Measurements from ENCODE around the gene SEMA4D.

Gene SEMA4D

GRCh38 chr9:89418882-89419640 is 78.9 kb downstream of the SEMA4D start:
- H3K9ac ChIP-seq, result no peak overlapping the region
- H3K27ac ChIP-seq, result no peak overlapping the region

GRCh38 chr9:89418474-89418845 is 79.5 kb downstream of the SEMA4D start:
- H3K27ac ChIP-seq, result no peak overlapping the region
- H3K36me3 ChIP-seq (ENCODE audit: control insufficient read depth, insufficient read depth, low read length), result no peaks in the 10 kb centered on the region
- H3K4me1 ChIP-seq, result no peaks in the 10 kb centered on the region
- no peaks in the 10 kb centered on the region for H3K9me3 ChIP-seq (ENCODE audit: control insufficient read depth, low read length)
- no peaks in the 10 kb centered on the region for H3K79me2 ChIP-seq
- H3K27me3 ChIP-seq (ENCODE audit: control insufficient read depth, insufficient read depth, low read length), result no peaks in the 10 kb centered on the region
- no peak overlapping the region for H2AFZ ChIP-seq
- H3K4me3 ChIP-seq (ENCODE audit: low read depth, low read length), result no peak overlapping the region
- no peak overlapping the region for H3K9ac ChIP-seq
- H3K4me2 ChIP-seq (ENCODE audit: low read length), result no peak overlapping the region
- no peak for TF ChIP-seq CTCF (IDR thresholded peaks at IDR 0.05)

More at GRCh38 chr9:89418882-89419640, 78.9 kb downstream of the SEMA4D start:
- no peaks in the 10 kb centered on the region for H3K4me1 ChIP-seq
- H3K9me3 ChIP-seq (ENCODE audit: control insufficient read depth, low read length), result no peaks in the 10 kb centered on the region
- no peak overlapping the region for H3K4me3 ChIP-seq (ENCODE audit: low read depth, low read length)
- no peak overlapping the region for H2AFZ ChIP-seq
- no peaks in the 10 kb centered on the region for H3K79me2 ChIP-seq
- TF ChIP-seq CTCF (IDR thresholded peaks at IDR 0.05), result no peak
- H3K4me2 ChIP-seq (ENCODE audit: low read length), result no peak overlapping the region
- no peaks in the 10 kb centered on the region for H3K27me3 ChIP-seq (ENCODE audit: control insufficient read depth, insufficient read depth, low read length)
- no peaks in the 10 kb centered on the region for H3K36me3 ChIP-seq (ENCODE audit: control insufficient read depth, insufficient read depth, low read length)

- Histone ChIP-seq H3K9ac (no peak overlapping the region), H3K36me3 (ENCODE audit: control insufficient read depth, insufficient read depth, low read length) (no peaks in the 10 kb centered on the region), H3K79me2 (no peaks in the 10 kb centered on the region), H3K4me2 (ENCODE audit: low read length) (no peak overlapping the region), H3K27ac (no peak overlapping the region), H2AFZ (no peak overlapping the region), H3K4me3 (ENCODE audit: low read depth, low read length) (no peak overlapping the region), H3K9me3 (ENCODE audit: control insufficient read depth, low read length) (no peaks in the 10 kb centered on the region), H3K27me3 (ENCODE audit: control insufficient read depth, insufficient read depth, low read length) (no peaks in the 10 kb centered on the region), H3K4me1 (no peaks in the 10 kb centered on the region)
- no peak for TF ChIP-seq CTCF (IDR thresholded peaks at IDR 0.05)
These were observed 80.0 kb downstream of the SEMA4D start for GRCh38 chr9:89417832-89418473.

- TF ChIP-seq CTCF (IDR thresholded peaks at IDR 0.05), result no peak
- H3K27me3 ChIP-seq (ENCODE audit: control insufficient read depth, insufficient read depth, low read length), result no peaks in the 10 kb centered on the region
- H3K4me2 ChIP-seq (ENCODE audit: low read length), result no peak overlapping the region
- no peak overlapping the region for H3K4me3 ChIP-seq (ENCODE audit: low read depth, low read length)
- H3K27ac ChIP-seq, result no peak overlapping the region
- no peak overlapping the region for H3K9ac ChIP-seq
- H3K9me3 ChIP-seq (ENCODE audit: control insufficient read depth, low read length), result no peaks in the 10 kb centered on the region
- H2AFZ ChIP-seq, result no peak overlapping the region
- H3K79me2 ChIP-seq, result no peaks in the 10 kb centered on the region
- H3K4me1 ChIP-seq, result no peaks in the 10 kb centered on the region
- H3K36me3 ChIP-seq (ENCODE audit: control insufficient read depth, insufficient read depth, low read length), result no peaks in the 10 kb centered on the region
These were observed 83.1 kb downstream of the SEMA4D start for GRCh38 chr9:89414670-89415324.

Data from parathyroid adenoma (tissue), 2 donors.